Esophagus squamous epithelium (tissue), 5 donors: ENCODE results near the gene CGB3. TPM values are rescaled to one million over a fixed set of nuclear protein-coding genes. Genes with fewer than 3 reads are reported as not detected.

Experiments
- DNase-seq: peaks from one replicate; lab custom pipeline; 2025; lab: John Stamatoyannopoulos, UW
- H3K27ac ChIP-seq, 4 donors: fragments of 200-600 bp; sonication (generic); one replicate each; pipeline ENCODE4 v1.5.1; 2016 to 2019; ENCODE audit warnings: mild to moderate bottlenecking in 1 of 4
- H3K27me3 ChIP-seq, 4 donors: fragments of 200-600 bp; sonication (generic); 1 replicate in 3 of 4; 2 replicates in 1 of 4; pipeline versions ENCODE4 v1.5.1 to v1.6.0; 2017 to 2021; ENCODE audit warnings: antibody characterized with exemption in 1 of 4
- H3K36me3 ChIP-seq, 3 donors: fragments of 200-600 bp; sonication (generic); one replicate each; pipeline ENCODE4 v1.5.1; 2016 to 2019
- H3K4me1 ChIP-seq, 3 donors: fragments of 200-600 bp; sonication (generic); one replicate each; pipeline ENCODE4 v1.5.1; 2017 to 2019
- H3K4me3 ChIP-seq, 4 donors: fragments of 200-600 bp; sonication (generic); 1 replicate in 3 of 4; 2 replicates in 1 of 4; pipeline ENCODE4 v1.5.1; 2016 to 2019; ENCODE audit warnings: mild to moderate bottlenecking in 2 of 4, moderate library complexity in 1 of 4
- H3K9me3 ChIP-seq, 3 donors: fragments of 200-600 bp; sonication (generic); one replicate each; pipeline ENCODE4 v1.5.1; 2016 to 2019
- CTCF ChIP-seq, 6 experiments: fragments of 450-650 bp in 4 of 6; fragments of 200-600 bp in 2 of 6; sonication (generic) in 2 of 6; IDR thresholded peaks; one replicate each; pipeline ENCODE4 v1.5.1; 2016 to 2019; ENCODE audit warnings: antibody characterized with exemption in 6 of 6, mild to moderate bottlenecking in 4 of 6, moderate library complexity in 4 of 6
- POLR2A ChIP-seq, 4 donors: fragments of 450-650 bp; IDR thresholded peaks; one replicate each; pipeline ENCODE4 v1.6.1; 2017; ENCODE audit warnings: antibody characterized with exemption in 4 of 4, mild to moderate bottlenecking in 4 of 4, moderate library complexity in 3 of 4
- WGBS, 2 donors: methylation state at CpG; one replicate each; pipeline ENCODE4 v1.1.5; 2018; 5-methylcytosine and 5-hydroxymethylcytosine counted together
- intact Hi-C: fragments of 100-400 bp; cut with DNase I; formaldehyde crosslinking; loops from one replicate; pipeline ENCODE4 v1.15.0; 2022
- total RNA-seq, 4 donors: library from RNA; depleted of rRNA; stranded (reverse); fragments of >200 nt; gene quantifications; one replicate each; pipeline ENCODE4 v1.1.0, GENCODE V29; 2016
- donor health status: DM: yes; HTN: yes; CAD: no.

Gene CGB3
- total RNA-seq, 4 donors from 2014 or later = not detected

GRCh38 chr19:49017666-49018351, 6.3 kb downstream of the CGB3 start:
- Histone ChIP-seq H3K27me3 (peaks cover 0 to 38% (median 0%) of the 10 kb centered on the region in 4 donors), H3K36me3 (peaks cover 0 to 41% (median 5%) of the 10 kb centered on the region in 3 donors), H3K27ac (peak overlapping the region in 2 of 4 donors; percentile 5 to 23), H3K4me1 (peaks cover 0 to 35% (median 20%) of the 10 kb centered on the region in 3 donors), H3K9me3 (no peaks in the 10 kb centered on the region), H3K4me3 (peak overlapping the region; percentile 21 to 68 (median 48))
- 0% methylated on average over 1 to 2 of the region's 62 CpGs for WGBS, 2 donors
- intact Hi-C loops = no loop called here
- DNase-seq = no peak
- TF ChIP-seq POLR2A (IDR thresholded peaks at IDR 0.05) (no peak), CTCF (IDR thresholded peaks at IDR 0.05) (peak in 4 of 6 experiments; percentile 26 to 47 (median 36))

GRCh38 chr19:49017041-49017665, 7.0 kb downstream of the CGB3 start, which contains the start of gene LHB:
LHB (minus strand) TSS chr19:49017091; CDS start chr19:49017081, 10 bp downstream.
- Histone ChIP-seq H3K27me3 (peaks cover 0 to 38% (median 0%) of the 10 kb centered on the region in 4 donors), H3K4me3 (peak within 1 kb of the TSS; percentile 21 to 68 (median 48)), H3K36me3 (peaks cover 0 to 48% (median 5%) of the 10 kb centered on the region in 3 donors), H3K9me3 (no peaks in the 10 kb centered on the region), H3K4me1 (peaks cover 0 to 35% (median 20%) of the 10 kb centered on the region in 3 donors), H3K27ac (peak within 1 kb of the TSS in 2 of 4 donors; percentile 5 to 23)
- no peak for DNase-seq
- TF ChIP-seq POLR2A (IDR thresholded peaks at IDR 0.05) (no peak), CTCF (IDR thresholded peaks at IDR 0.05) (no peak)
- intact Hi-C loops = no loop called here
- WGBS, 2 donors = 83% methylated on average over 6 of the region's 17 CpGs; no CpG with 5 or more reads in 1 of the 2 donors

- Histone ChIP-seq H3K36me3 (peaks cover 4 to 57% (median 5%) of the 10 kb centered on the region in 3 donors), H3K9me3 (no peaks in the 10 kb centered on the region), H3K4me1 (peaks cover 0 to 35% (median 20%) of the 10 kb centered on the region in 3 donors), H3K27ac (no peak overlapping the region), H3K27me3 (peaks cover 0 to 38% (median 0%) of the 10 kb centered on the region in 4 donors), H3K4me3 (no peak overlapping the region)
- no peak for DNase-seq
- 40 to 92% methylated on average over 2 to 11 of the region's 29 CpGs for WGBS, 2 donors
- intact Hi-C loops = no loop called here
- TF ChIP-seq POLR2A (IDR thresholded peaks at IDR 0.05) = no peak
- TF ChIP-seq CTCF (IDR thresholded peaks at IDR 0.05) = no peak
Measured at GRCh38 chr19:49016067-49016839, 7.9 kb downstream of the CGB3 start.

- Histone ChIP-seq H3K9me3 (no peaks in the 10 kb centered on the region), H3K4me3 (no peak overlapping the region), H3K27ac (no peak overlapping the region), H3K4me1 (peaks cover 0 to 28% (median 20%) of the 10 kb centered on the region in 3 donors), H3K36me3 (peaks cover 13 to 71% (median 15%) of the 10 kb centered on the region in 3 donors), H3K27me3 (peaks cover 0 to 28% (median 0%) of the 10 kb centered on the region in 4 donors)
- no peak for DNase-seq
- TF ChIP-seq CTCF (IDR thresholded peaks at IDR 0.05) (no peak), POLR2A (IDR thresholded peaks at IDR 0.05) (no peak)
- WGBS, 2 donors = 58 to 89% methylated on average over 2 to 10 of the region's 18 CpGs
- intact Hi-C loops = no loop called here
Measured at GRCh38 chr19:49014870-49015255, 9.3 kb downstream of the CGB3 start.
